ENCODE measurements around the gene C7orf25. TPM values are rescaled to one million over a fixed set of nuclear protein-coding genes. Genes with fewer than 3 reads are reported as not detected.

C7orf25 gene
- total RNA-seq, 1 donor from 2014 or later = 5.0 TPM

GRCh38 chr7:42924223-42924838, 12.5 kb upstream of the C7orf25 start:
- Mint-ChIP-seq H3K27ac (ENCODE audit: unreplicated experiment) (no peak overlapping the region), H3K9me3 (ENCODE audit: unreplicated experiment) (no peaks in the 10 kb centered on the region), H3K36me3 (ENCODE audit: low read depth, unreplicated experiment) (peaks cover 5% of the 10 kb centered on the region), H3K27me3 (ENCODE audit: unreplicated experiment) (no peaks in the 10 kb centered on the region), H3K4me1 (ENCODE audit: unreplicated experiment) (peaks cover 4% of the 10 kb centered on the region), H3K4me3 (ENCODE audit: unreplicated experiment) (no peak overlapping the region)
- no peak for DNase-seq (ENCODE audit: low spot score)
- no peak for TF ChIP-seq CTCF (IDR thresholded peaks at IDR 0.05; ENCODE audit: unreplicated experiment)

GRCh38 chr7:42922017-42922753, 10.3 kb upstream of the C7orf25 start:
- no peaks in the 10 kb centered on the region for H3K27me3 Mint-ChIP-seq (ENCODE audit: unreplicated experiment)
- peaks cover 9% of the 10 kb centered on the region for H3K36me3 Mint-ChIP-seq (ENCODE audit: low read depth, unreplicated experiment)
- no peaks in the 10 kb centered on the region for H3K9me3 Mint-ChIP-seq (ENCODE audit: unreplicated experiment)
- H3K4me3 Mint-ChIP-seq (ENCODE audit: unreplicated experiment) = no peak overlapping the region
- no peak for TF ChIP-seq CTCF (IDR thresholded peaks at IDR 0.05; ENCODE audit: unreplicated experiment)
- H3K27ac Mint-ChIP-seq (ENCODE audit: unreplicated experiment) = no peak overlapping the region
- no peaks in the 10 kb centered on the region for H3K4me1 Mint-ChIP-seq (ENCODE audit: unreplicated experiment)
- DNase-seq (ENCODE audit: low spot score) = no peak

GRCh38 chr7:42915356-42915755, 3.5 kb upstream of the C7orf25 start:
- H3K36me3 Mint-ChIP-seq (ENCODE audit: low read depth, unreplicated experiment) = peaks cover 5% of the 10 kb centered on the region
- H3K27me3 Mint-ChIP-seq (ENCODE audit: unreplicated experiment) = peaks cover 2% of the 10 kb centered on the region
- TF ChIP-seq CTCF (IDR thresholded peaks at IDR 0.05; ENCODE audit: unreplicated experiment) = no peak
- peaks cover 11% of the 10 kb centered on the region for H3K4me1 Mint-ChIP-seq (ENCODE audit: unreplicated experiment)
- no peak overlapping the region for H3K27ac Mint-ChIP-seq (ENCODE audit: unreplicated experiment)
- no peaks in the 10 kb centered on the region for H3K9me3 Mint-ChIP-seq (ENCODE audit: unreplicated experiment)
- no peak for DNase-seq (ENCODE audit: low spot score)
- H3K4me3 Mint-ChIP-seq (ENCODE audit: unreplicated experiment) = no peak overlapping the region

GRCh38 chr7:42914421-42915045, 2.7 kb upstream of the C7orf25 start:
- H3K27ac Mint-ChIP-seq (ENCODE audit: unreplicated experiment) = no peak overlapping the region
- H3K4me1 Mint-ChIP-seq (ENCODE audit: unreplicated experiment) = peaks cover 11% of the 10 kb centered on the region
- TF ChIP-seq CTCF (IDR thresholded peaks at IDR 0.05; ENCODE audit: unreplicated experiment) = no peak
- peaks cover 5% of the 10 kb centered on the region for H3K36me3 Mint-ChIP-seq (ENCODE audit: low read depth, unreplicated experiment)
- no peaks in the 10 kb centered on the region for H3K9me3 Mint-ChIP-seq (ENCODE audit: unreplicated experiment)
- H3K27me3 Mint-ChIP-seq (ENCODE audit: unreplicated experiment) = peaks cover 4% of the 10 kb centered on the region
- no peak for DNase-seq (ENCODE audit: low spot score)
- no peak overlapping the region for H3K4me3 Mint-ChIP-seq (ENCODE audit: unreplicated experiment)

GRCh38 chr7:42914009-42914408, 2.1 kb upstream of the C7orf25 start:
- Mint-ChIP-seq H3K27ac (ENCODE audit: unreplicated experiment) (no peak overlapping the region), H3K9me3 (ENCODE audit: unreplicated experiment) (no peaks in the 10 kb centered on the region), H3K27me3 (ENCODE audit: unreplicated experiment) (peaks cover 4% of the 10 kb centered on the region), H3K36me3 (ENCODE audit: low read depth, unreplicated experiment) (peaks cover under 1% of the 10 kb centered on the region), H3K4me1 (ENCODE audit: unreplicated experiment) (peaks cover 11% of the 10 kb centered on the region), H3K4me3 (ENCODE audit: unreplicated experiment) (no peak overlapping the region)
- no peak for TF ChIP-seq CTCF (IDR thresholded peaks at IDR 0.05; ENCODE audit: unreplicated experiment)
- DNase-seq (ENCODE audit: low spot score) = no peak
